HG03457 (cell line): ENCODE results near the gene E4F1.
"Not testable (repeated sequence)": the region's sequence is repeated elsewhere in the genome, so short reads cannot be mapped to it uniquely, and the experiment has no call there.

Experiments
- ATAC-seq: cut with Tn5 transposase; IDR thresholded peaks from one replicate; pipeline ENCODE4 v1.9.1; 2021; ENCODE audit warnings: moderate number of reproducible peaks; ENCODE audit not compliant: unreplicated experiment

The E4F1 gene

DNA sequence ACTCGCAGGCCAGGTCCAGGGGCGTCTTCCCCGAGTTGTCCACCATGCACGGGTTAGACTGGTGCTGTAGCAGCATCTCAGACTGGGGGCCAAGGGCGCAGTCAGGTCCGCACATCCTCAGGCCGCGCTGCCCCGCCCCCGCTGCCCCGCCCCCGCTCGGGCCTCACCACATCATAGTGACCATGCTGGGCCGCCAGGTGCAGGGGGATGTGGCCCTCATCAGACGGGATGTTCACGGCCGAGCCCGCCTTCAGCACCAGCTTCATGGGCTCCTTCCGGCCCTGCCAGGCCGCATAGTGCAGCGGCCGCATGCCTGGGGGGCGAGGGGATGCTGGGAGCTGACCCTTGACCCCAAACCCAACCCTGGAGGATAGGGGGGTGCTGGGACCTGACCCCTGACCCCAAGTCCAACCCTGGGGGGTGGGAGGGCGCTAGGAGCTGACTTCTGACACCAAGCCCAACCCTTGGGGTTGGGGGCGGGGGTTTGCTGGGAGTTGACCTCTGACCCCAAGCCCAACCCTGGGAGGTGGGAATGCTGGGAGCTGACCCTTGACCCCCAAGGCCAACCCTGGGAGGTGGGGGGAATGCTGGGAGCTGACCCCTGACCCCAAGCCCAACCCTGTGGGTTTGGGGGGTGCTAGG is 34.0 kb upstream of the E4F1 start:
- no peak for ATAC-seq

DNA sequence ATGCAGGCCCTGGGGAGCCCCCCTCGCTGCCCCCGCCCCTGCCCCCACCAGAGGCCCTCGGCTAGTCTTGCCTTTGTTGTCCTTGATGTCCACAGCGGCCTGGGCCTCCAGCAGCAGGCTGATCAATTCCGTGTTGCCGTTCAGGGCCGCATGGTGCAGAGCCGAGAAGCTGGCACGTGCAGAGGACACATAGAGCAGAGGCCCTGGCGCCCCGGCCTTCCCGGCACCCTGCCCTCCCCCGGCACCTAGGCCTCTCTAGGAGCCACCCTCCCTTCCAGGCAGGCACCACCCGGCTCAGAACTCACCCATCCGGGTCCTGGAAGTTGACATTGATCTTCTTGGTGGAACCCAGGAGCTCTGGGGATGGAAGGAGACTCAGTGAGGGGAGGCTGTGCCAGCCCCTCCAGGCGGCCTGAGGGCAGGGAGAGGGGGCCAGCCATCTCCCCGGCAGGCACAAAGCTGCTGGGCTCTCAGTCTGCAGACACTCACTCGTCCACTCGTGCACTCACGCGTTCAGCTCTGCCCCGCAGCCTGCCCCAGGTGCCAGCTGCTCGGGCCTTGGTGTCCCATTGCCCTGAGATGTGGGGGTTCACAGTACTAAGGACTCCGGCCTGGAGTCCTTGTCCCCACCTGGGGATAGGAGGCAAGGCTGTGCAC is 33.3 kb upstream of the E4F1 start:
- no peak for ATAC-seq

DNA sequence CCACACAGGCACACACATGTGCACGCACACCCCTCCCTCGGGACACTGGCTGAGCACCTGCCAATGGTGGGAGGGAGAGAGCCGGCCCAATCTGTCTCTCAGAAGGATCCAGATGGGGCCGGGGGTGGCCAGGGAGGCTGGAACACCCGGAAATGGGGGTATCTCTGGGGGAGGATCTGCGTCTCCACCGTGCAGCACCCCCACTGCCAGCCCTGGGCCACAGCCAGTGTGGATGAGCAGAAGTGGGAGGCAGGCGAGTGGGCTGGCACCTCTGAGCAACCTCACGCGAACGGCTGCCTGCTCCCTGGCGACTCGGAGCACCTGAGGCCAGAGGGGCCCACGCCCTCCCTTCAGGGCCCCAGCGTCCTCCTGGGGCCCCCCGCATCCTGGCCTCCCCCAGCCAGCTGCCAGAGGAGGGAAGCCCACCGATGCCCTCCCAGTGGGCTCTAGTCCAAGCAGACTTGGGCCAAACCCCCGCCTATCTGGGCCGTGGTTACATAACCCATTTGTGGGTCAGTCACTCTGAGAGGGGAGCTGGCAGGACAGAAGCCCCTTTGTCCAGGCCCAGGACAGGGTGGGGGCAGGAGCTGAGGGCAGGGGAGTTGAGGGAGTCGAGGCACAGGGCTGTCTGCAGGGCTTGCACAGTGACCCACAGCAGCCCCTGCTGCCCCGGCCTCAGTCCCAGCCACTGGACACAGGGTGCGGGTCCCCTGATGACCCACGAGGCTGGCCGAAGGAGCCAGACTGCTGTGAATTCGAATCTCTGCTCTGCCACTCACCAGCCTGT is 32.5 kb upstream of the E4F1 start:
- ATAC-seq: no peak

- no peak for ATAC-seq
These were observed 32.0 kb upstream of the E4F1 start for GRCh38 chr16:2191446-2191706.

DNA sequence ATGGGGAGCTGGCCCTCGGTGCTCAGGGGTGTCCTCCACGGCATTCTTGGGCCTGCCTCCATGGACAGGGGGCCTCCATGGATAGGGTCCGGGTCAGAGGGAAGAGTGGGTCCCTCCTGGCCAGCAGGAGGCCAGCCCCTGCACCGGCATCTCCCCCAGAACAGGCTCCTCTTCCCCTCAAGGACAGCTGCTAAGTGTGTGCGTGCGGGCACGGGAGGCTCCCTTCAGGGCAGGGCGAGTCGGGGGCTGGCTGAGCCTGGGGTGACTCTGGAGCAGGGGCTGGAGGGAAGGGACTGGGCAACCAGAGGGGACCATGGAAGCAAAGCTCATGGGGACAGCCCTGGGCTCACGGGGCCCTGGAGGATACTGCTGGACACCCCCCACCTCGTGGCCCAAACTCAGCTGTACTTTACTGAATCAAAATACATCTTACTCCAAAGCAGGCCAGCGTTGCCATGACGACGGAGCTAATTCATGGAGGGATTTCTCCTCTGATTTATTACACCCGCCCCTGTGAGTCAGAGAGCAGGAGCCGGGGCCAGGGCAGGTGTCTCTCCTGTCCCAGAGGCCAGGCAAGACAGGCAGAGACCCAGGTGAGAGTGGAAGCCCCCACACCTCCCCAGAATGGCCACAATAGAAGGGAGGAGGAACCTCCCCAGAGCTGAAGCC is 29.1 kb upstream of the E4F1 start:
- no peak for ATAC-seq

DNA sequence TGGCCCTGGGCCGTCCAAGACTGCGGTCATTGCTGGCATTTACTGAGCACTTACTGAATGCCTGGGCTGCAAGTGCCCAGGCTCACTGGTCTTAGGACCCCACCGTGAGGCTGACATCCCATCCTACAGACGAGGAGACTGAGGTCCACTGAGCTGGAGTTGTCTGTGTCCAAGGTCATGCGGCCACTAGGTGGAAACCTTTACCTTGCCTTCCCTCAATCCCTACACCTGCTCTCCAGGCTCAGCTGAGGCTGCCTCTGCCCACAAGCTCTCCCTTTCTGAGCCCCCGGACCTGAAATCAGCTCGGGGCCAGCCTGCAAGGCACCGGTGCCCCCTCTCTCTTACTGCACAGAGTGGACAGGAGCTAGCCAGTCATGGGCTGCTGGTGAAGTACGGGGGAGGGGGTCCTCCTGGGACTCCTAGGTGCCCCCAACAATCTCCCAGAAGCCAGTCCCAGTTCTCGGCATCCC is 28.5 kb upstream of the E4F1 start:
- no peak for ATAC-seq

DNA sequence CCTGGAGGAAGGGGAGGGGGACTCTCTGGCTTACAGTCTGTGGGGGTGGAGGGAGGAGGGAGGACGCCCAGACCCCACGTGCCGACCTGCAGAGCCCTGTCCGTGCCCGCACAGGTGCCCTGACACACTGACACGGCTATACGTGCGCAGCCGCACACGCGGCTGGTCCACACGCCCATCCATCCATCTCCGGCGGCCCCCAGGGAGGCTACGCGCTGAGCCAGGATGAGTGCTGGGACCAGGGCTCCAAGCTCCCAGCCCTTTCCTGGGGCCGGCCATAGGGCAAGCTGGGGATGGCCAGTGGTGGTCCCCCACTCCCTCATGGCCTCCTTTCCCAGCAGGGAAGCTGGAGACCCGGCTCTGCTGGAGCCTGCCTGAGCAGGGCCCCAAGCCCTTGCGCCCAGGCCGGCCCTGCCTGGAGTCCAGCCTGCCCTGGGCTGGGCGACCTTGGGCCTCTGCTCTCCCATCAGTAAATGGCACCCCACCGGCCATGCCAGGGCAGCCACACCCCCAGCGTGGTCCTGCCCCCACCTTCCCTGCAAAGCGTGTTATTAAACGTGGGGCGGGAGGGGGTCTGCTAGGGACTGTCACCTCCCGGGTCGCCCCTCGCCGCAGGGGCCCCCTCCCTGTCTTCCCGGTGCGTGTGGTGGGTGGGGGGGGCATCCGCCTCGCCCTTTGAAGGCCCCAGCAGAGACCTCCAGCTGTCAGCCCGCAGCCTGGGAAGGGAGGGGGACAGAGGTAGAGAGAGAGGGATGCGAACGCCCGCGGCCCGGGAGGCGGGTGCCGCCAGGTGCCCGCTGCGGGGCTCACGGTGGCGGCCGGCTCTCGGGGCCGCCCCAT is 27.8 kb upstream of the E4F1 start:
- no peak for ATAC-seq

GRCh38 chr16:2196162-2196980 is 27.0 kb upstream of the E4F1 start, which contains the start of gene CASKIN1:
CASKIN1 (minus strand) TSS chr16:2196605; CDS start chr16:2196432, 173 bp downstream.
- ATAC-seq: no peak

DNA sequence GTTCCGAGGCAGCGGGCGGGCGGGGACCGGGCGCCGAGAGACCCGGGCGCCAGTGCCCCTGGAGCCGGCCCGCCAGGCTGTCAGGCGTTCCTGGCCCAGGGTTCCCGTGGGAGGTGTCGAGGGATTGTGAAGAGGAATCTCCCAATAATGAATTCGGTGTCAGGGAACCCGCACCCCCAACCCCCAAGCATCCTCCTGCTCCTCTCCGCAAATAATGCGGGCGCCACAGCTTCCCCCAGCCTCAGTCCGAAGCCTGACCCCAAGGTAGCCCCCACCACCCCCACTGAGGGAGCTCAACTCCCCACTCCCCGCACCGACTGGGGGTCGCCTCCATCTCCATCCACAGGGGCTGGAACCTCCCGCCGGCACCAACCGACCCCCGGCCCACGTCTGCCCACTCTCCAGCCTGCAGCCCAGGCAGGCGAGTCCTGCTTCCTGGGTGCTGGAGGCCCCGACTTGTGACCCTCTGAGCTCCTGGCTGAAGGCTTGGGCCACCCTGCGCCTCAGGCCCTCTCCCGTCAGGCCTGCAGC is 26.3 kb upstream of the E4F1 start:
- ATAC-seq: no peak

DNA sequence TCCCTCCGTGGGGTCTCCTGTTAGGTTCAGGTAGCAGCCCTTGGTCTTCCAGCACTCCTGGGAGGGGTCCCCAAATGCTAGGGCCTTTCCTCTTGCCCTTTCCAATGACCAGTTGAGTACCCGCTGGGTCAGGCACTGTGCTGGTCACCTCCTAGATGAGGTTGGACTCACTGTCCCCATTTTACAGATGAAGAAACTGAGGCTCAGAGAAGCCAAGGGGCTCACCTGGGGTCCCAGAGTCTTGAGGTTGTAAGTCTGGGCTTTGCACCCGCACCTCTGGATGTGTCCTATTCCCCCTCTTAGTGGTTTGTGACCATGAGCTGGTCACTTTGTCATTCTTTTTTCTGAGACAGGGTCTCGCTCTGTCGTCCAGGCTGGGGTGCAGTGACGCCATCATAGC is 25.6 kb upstream of the E4F1 start:
- no peak for ATAC-seq

DNA sequence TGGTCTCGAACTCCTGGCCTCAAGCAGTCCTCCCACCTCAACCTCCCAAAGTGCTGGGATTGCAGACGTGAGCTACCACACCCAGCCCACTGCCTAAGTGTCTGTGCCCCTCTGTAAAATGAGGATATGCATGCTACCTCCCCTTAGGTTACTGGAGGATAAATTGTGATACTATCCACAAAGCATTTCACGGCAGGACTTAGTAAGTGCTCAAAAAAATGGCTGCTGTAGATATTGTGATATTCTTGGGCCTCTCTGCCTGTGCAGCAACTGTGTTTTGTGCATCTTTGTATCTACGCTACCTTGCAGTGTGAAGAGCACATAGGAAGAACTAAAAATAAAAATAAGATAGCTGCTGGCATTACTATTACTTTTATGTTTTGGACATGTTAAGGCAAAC is 25.1 kb upstream of the E4F1 start:
- ATAC-seq: no peak

DNA sequence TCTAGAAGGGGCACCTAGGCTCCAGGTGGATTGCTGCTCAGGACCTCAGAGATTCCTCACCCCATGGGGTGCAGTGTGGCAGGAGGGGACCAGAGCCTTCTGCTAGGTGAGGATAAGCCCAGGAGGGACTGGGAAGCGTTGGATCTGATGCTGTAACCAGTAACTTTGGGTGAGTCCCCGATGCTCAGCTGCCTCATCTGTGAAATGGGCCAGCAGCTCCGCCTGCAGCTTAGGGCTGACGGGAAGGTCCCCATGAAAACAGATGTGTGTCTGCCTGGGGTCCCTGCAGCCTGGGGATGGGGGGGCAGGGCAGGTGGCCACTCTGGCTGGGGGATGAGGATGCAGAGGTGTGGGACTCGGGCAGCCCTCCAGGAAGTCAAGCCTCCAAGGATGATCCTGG is 24.3 kb upstream of the E4F1 start:
- no peak for ATAC-seq

DNA sequence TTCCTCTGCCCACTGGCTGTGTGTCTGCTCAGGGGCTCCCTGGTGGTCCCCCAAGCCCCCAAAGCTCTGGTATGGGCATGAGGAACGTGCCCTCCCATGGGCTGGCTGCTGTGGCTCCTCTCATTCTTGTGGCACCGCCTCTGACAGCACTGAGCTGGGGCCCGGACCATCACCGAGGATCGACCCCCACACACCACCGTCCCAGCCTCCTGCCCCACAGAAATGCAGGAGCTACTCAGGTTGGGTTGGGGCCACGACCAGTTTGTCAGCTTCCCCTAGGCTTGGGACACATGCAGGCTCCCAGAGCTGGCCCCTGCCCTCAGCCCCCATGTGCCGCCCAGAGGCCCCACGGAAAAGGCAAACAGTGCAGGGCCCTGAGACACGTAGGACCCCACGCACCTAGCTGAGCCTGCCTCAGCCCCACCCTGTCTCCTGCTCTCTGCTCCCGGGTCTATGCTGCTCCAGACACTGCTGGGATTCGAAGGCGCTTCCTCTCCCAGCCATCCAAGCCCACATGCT is 23.7 kb upstream of the E4F1 start:
- ATAC-seq: no peak

DNA sequence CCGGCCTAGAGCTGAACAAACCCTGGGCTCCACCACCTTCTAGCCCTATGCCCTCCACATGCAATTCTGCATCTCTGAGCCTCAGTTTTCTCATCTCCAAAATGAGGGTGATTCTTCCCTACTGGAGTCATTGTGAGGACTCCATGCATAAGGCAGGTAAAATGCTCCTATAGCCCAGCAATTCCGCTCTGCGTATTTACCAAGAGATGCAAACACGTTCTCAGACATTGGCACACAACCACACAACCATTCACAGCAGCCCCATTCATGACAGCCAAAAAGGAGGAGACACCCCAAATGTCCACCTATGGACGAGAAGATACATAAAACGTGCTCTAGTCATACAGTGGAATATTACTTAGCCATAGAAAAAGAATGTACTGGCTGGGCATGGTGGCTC is 23.1 kb upstream of the E4F1 start:
- no peak for ATAC-seq

GRCh38 chr16:2203119-2203688 is 20.2 kb upstream of the E4F1 start:
- ATAC-seq: not testable (repeated sequence)

DNA sequence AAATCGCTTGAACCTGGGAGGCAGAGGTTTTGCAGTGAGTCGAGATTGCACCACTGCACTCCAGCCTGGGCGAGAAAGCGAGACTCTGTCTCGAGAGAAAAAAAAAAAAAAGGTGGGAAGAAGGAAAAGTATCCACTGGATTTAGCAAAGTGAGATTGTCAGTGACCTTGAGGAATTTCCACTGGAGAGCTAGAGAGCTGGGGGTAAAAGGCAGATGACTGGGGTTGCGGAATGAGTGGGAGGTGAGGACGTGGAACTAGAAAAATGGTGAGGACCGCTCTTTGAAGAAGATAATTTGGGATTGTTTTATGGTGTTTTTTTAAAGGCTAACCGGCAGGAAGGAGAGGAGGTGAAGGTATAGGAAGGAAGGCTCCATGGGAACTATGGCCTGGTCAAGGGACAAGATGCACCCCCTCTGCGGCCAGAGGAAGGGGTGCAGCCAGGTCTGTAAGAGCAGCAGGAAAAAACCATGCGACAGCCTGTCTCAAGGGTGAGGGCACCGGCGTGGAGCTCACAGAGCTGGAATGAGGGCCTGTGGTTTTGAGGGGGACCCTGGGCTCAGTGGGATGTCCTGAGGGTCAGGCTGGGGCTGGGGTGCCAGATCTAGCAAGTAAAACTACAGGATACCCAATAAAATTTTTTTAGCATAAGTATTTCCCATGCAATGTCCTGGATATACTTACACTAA is 18.8 kb upstream of the E4F1 start:
- no peak for ATAC-seq

DNA sequence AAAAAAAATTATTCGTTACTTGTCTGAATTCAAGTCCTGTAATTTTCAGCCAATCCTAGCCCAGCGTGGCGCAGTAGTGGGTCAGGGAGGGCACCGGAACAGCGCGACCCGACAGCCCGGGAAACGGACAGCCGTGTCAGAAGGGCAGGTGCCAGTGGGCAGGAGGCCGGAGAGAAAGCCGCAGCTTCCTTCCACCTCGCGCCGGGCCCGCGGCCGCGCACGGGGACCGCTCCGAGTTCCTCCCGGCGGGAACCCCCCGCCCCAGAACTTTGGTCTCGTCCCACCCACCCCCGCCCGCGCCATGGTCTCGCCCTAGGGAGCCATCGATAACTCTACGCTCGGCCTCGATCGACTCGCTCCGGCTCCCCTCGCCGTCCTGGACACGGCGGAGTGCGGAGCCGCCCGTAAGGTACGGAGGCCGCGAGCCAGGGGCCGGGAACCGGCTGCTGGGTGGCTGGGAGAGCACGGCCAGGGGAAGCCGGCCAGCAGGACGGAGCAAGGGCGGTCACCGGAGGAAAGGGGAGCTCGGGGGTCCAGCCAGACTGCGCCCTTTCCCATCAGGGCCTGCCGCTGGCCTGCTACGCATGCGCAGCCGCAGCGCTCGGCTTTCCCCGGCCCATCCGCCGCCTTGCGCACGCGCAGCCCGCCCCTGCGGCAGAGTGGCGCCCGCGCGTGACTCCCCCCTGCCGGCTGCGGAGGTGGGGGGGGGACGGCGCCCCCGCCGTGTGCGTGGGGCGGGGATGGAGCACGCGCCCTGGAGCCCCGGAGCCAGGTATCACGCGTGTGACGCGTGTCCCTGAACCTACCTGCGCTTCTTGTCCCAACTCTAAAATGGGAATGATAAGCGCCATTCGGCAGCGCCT is 18.1 kb upstream of the E4F1 start, which contains the start of gene MLST8:
Gene MLST8, plus strand, starts transcription at position 351 of the 863 bp plus-strand sequence. CDS start 632 bp downstream, outside the sequence.
- ATAC-seq: peak; percentile 49

DNA sequence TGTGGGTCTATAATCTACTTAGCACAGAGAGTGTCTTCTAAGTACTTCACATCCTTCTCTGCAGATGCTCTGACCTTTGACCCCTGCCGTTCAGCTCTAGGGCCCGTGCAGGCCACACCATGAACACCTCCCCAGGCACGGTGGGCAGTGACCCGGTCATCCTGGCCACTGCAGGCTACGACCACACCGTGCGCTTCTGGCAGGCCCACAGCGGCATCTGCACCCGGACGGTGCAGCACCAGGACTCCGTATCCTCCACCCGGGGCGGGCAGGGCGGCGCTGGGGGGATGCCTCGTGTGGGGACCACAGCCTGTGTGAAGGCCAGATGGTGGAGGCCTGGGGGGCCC is 17.5 kb upstream of the E4F1 start:
- peak; percentile 10 for ATAC-seq
